Smooth muscle cell (in vitro differentiated cells): Measurements from ENCODE around the gene C1QTNF5. TPM values are rescaled to one million over a fixed set of nuclear protein-coding genes. Genes with fewer than 3 reads are reported as not detected.

Experiments used
- DNase-seq: peaks from one replicate; lab custom pipeline; 2025; ENCODE audit not compliant: unreplicated experiment; lab: John Stamatoyannopoulos, UW
- H2AFZ ChIP-seq: fragments of 200-600 bp; sonication (generic); 2 replicates; pipeline ENCODE4 v1.6.0; 2016; ENCODE audit warnings: antibody characterized with exemption, low read depth, mild to moderate bottlenecking
- H3F3A ChIP-seq: fragments of 200-600 bp; sonication (generic); 2 replicates; pipeline ENCODE4 v1.6.0; 2017; ENCODE audit warnings: antibody characterized with exemption, low read depth
- H3K27ac ChIP-seq: fragments of 200-600 bp; sonication (generic); 2 replicates; pipeline ENCODE4 v1.5.1; 2016; ENCODE audit warnings: low read depth, mild to moderate bottlenecking
- H3K27me3 ChIP-seq: fragments of 200-600 bp; sonication (generic); 2 replicates; pipeline ENCODE4 v1.6.1; 2016; ENCODE audit warnings: low read depth, mild to moderate bottlenecking
- H3K36me3 ChIP-seq: fragments of 200-600 bp; sonication (generic); 2 replicates; pipeline ENCODE4 v1.5.1; 2016; ENCODE audit warnings: low read depth
- H3K4me1 ChIP-seq: fragments of 200-600 bp; sonication (generic); 2 replicates; pipeline ENCODE4 v1.5.1; 2016; ENCODE audit warnings: low read depth
- H3K4me2 ChIP-seq: fragments of 200-600 bp; sonication (generic); 2 replicates; pipeline ENCODE4 v1.6.0; 2016; ENCODE audit warnings: mild to moderate bottlenecking
- H3K4me3 ChIP-seq: fragments of 200-600 bp; sonication (generic); 2 replicates; pipeline ENCODE4 v1.5.1; 2016; ENCODE audit warnings: mild to moderate bottlenecking
- H3K79me2 ChIP-seq: fragments of 200-600 bp; sonication (generic); 2 replicates; pipeline ENCODE4 v1.6.0; 2016; ENCODE audit warnings: low read depth, mild to moderate bottlenecking
- H3K9ac ChIP-seq: fragments of 200-600 bp; sonication (generic); 2 replicates; pipeline ENCODE4 v1.6.0; 2016; ENCODE audit warnings: low read depth
- H3K9me3 ChIP-seq: fragments of 200-600 bp; sonication (generic); replicated peaks from 2 replicates; pipeline ENCODE4 v1.5.1; 2016; ENCODE audit warnings: low read depth
- H4K20me1 ChIP-seq: fragments of 200-600 bp; sonication (generic); 2 replicates; pipeline ENCODE4 v1.6.0; 2016; ENCODE audit warnings: low read depth
- WGBS: methylation state at CpG from one replicate; pipeline ENCODE4 v1.1.7; 2016; ENCODE audit warnings: low lambda C conversion rate; 5-methylcytosine and 5-hydroxymethylcytosine counted together
- polyA plus RNA-seq: library from polyadenylated mRNA; unstranded; fragments of >200 nt; fragmentation: Nextera tagmentation; extraction: Ambion mirVana; gene quantifications from 2 replicates; pipeline ENCODE4 v1.2.1, GENCODE V29; 2016
- total RNA-seq: library from RNA; depleted of rRNA; stranded (reverse); fragments of >200 nt; gene quantifications from 2 replicates; pipeline ENCODE4 v1.2.3, GENCODE V29; 2014
- TF ChIP-seq, protein P1 (sequence below): fragments of 200-600 bp; sonication (generic); IDR thresholded peaks from 2 replicates; pipeline ENCODE4 v1.5.1; 2017; ENCODE audit warnings: borderline replicate concordance, mild to moderate bottlenecking, antibody characterized with exemption; ENCODE audit not compliant: insufficient read depth, poor library complexity, severe bottlenecking

The C1QTNF5 gene
- total and polyA plus RNA-seq, 2 experiments from 2014 or later: 7.0 to 7.2 TPM

DNA sequence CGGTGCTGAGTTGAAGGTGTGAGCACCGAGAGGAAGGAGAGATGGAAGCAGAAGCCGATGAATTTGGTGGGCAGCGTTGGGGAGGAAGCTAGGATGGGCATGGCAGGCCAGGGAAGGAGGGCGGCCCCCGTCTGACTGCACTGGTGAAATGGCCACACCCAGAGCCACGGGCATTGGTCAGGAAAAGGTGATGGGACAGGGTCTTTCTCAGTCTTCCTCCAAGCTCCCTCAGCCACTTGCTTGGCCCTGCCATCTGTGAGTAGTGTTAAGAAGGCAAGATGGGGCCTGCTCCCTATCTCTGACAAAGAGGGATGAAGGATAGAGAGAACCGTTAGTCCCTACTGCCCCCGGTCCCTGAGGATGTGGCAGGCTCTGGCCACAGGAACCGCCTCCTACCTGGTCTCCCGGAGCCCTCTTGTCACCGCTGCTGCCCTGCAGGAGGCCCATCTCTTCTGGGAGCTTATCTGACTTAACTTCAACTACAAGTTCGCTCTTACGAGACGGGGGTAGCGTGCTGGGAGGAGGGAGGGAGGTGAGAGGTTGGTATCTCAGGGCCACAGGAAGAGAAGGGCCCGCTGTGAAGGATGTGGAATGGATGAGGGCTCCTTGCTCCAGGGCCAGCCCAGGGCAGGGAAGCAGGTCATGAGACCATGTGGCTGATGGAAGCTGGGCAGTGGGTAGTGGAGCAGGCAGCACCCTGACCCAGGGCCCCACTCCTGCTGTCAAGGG, 30.6 kb downstream of the C1QTNF5 start:
- TF ChIP-seq, protein P1, sequence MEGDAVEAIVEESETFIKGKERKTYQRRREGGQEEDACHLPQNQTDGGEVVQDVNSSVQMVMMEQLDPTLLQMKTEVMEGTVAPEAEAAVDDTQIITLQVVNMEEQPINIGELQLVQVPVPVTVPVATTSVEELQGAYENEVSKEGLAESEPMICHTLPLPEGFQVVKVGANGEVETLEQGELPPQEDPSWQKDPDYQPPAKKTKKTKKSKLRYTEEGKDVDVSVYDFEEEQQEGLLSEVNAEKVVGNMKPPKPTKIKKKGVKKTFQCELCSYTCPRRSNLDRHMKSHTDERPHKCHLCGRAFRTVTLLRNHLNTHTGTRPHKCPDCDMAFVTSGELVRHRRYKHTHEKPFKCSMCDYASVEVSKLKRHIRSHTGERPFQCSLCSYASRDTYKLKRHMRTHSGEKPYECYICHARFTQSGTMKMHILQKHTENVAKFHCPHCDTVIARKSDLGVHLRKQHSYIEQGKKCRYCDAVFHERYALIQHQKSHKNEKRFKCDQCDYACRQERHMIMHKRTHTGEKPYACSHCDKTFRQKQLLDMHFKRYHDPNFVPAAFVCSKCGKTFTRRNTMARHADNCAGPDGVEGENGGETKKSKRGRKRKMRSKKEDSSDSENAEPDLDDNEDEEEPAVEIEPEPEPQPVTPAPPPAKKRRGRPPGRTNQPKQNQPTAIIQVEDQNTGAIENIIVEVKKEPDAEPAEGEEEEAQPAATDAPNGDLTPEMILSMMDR: no peak
- H3K27me3 ChIP-seq: no peaks in the 10 kb centered on the region
- H3K4me1 ChIP-seq: peaks cover 15% of the 10 kb centered on the region
- H4K20me1 ChIP-seq: no peaks in the 10 kb centered on the region
- WGBS: 91% methylated on average over 17 of the region's 17 CpGs
- H3K4me2 ChIP-seq: no peak overlapping the region
- H3F3A ChIP-seq: no peaks in the 10 kb centered on the region
- no peaks in the 10 kb centered on the region for H3K79me2 ChIP-seq
- DNase-seq: no peak
- H3K9ac ChIP-seq: no peak overlapping the region
- no peak overlapping the region for H3K27ac ChIP-seq
- H3K9me3 ChIP-seq: no peaks in the 10 kb centered on the region
- no peaks in the 10 kb centered on the region for H3K36me3 ChIP-seq
- no peak overlapping the region for H3K4me3 ChIP-seq
- no peak overlapping the region for H2AFZ ChIP-seq

GRCh38 chr11:119309411-119309810, 31.3 kb downstream of the C1QTNF5 start:
- 95% methylated on average over 11 of the region's 11 CpGs for WGBS
- Histone ChIP-seq H3F3A (no peaks in the 10 kb centered on the region), H4K20me1 (no peaks in the 10 kb centered on the region), H3K9me3 (no peaks in the 10 kb centered on the region), H3K4me1 (peaks cover 14% of the 10 kb centered on the region), H3K4me2 (no peak overlapping the region), H3K79me2 (no peaks in the 10 kb centered on the region), H3K27me3 (no peaks in the 10 kb centered on the region), H3K4me3 (no peak overlapping the region), H2AFZ (no peak overlapping the region), H3K9ac (no peak overlapping the region), H3K27ac (no peak overlapping the region), H3K36me3 (no peaks in the 10 kb centered on the region)
- TF ChIP-seq, protein P1: no peak
- DNase-seq: no peak

DNA sequence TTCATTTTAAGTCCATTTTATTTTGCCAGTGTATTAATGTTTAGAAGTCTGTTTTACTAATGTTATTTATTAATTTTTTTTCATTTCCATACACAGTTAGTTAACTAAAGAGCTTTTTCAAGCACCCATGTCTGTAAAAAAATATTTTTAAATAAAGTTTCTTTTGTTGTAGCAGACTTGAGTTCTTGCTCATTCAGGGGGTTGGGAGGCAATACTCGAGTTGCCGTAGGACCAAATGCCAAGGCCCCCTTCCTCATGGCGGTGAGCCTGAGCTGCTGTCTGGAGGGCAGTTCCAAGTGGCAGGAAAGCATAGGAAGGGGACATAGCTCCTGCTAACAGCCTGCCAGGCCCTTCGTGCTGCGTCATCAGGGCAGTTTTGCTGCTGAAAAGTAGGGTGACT, 32.7 kb downstream of the C1QTNF5 start:
- Histone ChIP-seq H3K4me2 (no peak overlapping the region), H3F3A (no peaks in the 10 kb centered on the region), H2AFZ (no peak overlapping the region), H3K4me3 (no peak overlapping the region), H3K36me3 (no peaks in the 10 kb centered on the region), H3K9ac (no peak overlapping the region), H3K27ac (no peak overlapping the region), H3K79me2 (no peaks in the 10 kb centered on the region), H3K27me3 (no peaks in the 10 kb centered on the region), H4K20me1 (no peaks in the 10 kb centered on the region), H3K9me3 (no peaks in the 10 kb centered on the region), H3K4me1 (peaks cover 14% of the 10 kb centered on the region)
- TF ChIP-seq, protein P1: no peak
- DNase-seq: no peak
- WGBS: 93% methylated on average over 5 of the region's 5 CpGs

- Histone ChIP-seq H3K4me1 (peaks cover 14% of the 10 kb centered on the region), H2AFZ (no peak overlapping the region), H3K9me3 (no peaks in the 10 kb centered on the region), H3K9ac (no peak overlapping the region), H3K27me3 (no peaks in the 10 kb centered on the region), H3K4me3 (no peak overlapping the region), H3K27ac (no peak overlapping the region), H4K20me1 (no peaks in the 10 kb centered on the region), H3K79me2 (no peaks in the 10 kb centered on the region), H3F3A (no peaks in the 10 kb centered on the region), H3K36me3 (no peaks in the 10 kb centered on the region), H3K4me2 (no peak overlapping the region)
- WGBS: 100% methylated on average over 1 of the region's 1 CpG
- DNase-seq: no peak
- TF ChIP-seq, protein P1: no peak
These were observed 33.5 kb downstream of the C1QTNF5 start for GRCh38 chr11:119307219-119307618.
